ENCODE data around the gene SORCS3.

DNA sequence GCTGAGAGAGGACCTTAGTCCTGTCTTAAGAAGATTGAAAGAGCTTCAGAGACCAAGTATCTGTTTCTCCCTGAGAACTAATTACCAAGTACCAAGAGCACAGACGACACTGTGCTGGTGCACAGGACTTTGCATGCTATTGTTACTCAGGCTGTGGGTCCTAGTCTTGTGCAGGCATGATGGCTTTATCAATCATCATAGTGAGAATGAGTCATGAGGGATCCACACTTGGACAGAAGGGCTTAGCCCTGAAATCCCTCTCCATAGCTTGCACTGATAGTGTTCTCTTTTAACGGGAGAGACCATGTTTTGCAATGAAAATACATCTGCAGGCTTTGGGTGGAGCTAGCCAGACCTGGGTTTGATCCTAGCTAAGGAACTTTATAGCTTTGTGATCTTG, 93.3 kb downstream of the SORCS3 start:
- TF ChIP-seq, protein P1, sequence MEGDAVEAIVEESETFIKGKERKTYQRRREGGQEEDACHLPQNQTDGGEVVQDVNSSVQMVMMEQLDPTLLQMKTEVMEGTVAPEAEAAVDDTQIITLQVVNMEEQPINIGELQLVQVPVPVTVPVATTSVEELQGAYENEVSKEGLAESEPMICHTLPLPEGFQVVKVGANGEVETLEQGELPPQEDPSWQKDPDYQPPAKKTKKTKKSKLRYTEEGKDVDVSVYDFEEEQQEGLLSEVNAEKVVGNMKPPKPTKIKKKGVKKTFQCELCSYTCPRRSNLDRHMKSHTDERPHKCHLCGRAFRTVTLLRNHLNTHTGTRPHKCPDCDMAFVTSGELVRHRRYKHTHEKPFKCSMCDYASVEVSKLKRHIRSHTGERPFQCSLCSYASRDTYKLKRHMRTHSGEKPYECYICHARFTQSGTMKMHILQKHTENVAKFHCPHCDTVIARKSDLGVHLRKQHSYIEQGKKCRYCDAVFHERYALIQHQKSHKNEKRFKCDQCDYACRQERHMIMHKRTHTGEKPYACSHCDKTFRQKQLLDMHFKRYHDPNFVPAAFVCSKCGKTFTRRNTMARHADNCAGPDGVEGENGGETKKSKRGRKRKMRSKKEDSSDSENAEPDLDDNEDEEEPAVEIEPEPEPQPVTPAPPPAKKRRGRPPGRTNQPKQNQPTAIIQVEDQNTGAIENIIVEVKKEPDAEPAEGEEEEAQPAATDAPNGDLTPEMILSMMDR (IDR thresholded peaks at IDR 0.05 in 4 of 5, conservative IDR thresholded peaks at IDR 0.05 in 1 of 5), result no peak
- TF ChIP-seq POLR2A (IDR thresholded peaks at IDR 0.05), result no peak
